Right forelimb (tissue), 1 donor: ENCODE data around the gene ARHGEF1.
"Not testable (repeated sequence)": the region's sequence is repeated elsewhere in the genome, so short reads cannot be mapped to it uniquely, and the experiment has no call there.

ENCODE experiments used
- DNase-seq: peaks from one replicate; pipeline ENCODE4 v3.0.0-alpha.2; 2018

Gene ARHGEF1

DNA sequence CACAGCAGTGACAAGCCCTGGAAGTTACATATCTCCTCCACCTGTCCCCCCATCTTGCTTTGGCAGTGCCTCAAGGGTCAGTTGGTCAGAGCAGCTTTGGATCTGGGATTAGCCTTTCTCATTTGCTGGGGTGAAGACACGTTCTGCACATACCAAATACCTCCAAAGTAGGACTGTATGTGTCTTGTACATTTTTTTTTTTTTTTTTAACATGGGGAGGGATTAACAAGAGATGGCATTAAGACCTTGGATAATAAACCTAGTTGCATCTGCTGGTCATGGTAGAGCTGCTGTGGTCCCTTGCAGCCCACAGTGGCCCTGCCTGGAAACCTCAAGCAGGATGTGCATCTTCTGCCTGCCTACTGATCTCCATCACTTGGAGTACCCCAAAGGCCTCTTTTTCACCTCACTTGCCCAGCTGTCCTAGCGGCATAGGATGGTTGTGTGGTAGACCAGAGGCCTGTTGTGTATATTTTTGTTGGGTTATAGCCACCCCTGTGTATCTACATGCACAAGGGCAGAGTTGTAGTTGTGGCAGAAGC is 20.5 kb upstream of the ARHGEF1 start:
- DNase-seq: no peak

DNA sequence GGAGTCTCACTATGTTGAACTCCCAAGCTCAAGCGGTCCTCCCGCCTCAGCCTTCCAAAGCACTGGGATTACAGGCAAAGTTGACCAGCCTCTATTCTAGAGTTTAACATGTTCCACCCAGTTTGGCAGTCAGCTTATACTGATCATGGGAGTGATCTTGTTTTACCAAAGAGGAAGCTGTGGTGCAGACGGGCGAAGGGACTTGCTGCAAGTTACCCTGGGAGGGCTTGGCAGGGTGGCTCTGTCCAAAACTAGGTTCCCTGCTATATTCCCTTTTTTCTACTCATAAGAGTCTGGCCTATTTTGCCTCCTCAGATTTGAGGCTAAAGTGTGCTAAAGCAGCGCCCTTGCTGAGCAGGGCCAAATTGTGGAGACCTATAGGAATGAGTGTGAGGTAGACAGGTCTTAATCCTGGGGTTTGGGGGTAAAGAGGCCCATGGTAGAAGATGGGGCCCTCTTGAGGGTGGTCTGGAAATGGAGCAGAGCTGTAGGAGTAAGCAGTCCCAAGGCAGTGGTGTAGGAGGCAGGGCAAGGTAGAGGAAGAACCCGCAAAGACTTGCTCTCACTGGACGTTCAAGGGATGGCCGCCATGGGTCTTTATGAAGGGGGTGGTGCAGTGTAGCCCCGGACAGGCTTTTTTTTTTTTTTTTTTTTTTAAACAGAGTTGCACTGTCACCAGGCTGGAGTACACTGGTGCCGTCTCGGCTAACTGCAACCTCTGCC is 19.6 kb upstream of the ARHGEF1 start:
- DNase-seq: no peak

- no peak for DNase-seq
Measured at GRCh38 chr19:41864374-41864773, 18.6 kb upstream of the ARHGEF1 start.

GRCh38 chr19:41866284-41866683 is 16.7 kb upstream of the ARHGEF1 start:
- DNase-seq: no peak

DNA sequence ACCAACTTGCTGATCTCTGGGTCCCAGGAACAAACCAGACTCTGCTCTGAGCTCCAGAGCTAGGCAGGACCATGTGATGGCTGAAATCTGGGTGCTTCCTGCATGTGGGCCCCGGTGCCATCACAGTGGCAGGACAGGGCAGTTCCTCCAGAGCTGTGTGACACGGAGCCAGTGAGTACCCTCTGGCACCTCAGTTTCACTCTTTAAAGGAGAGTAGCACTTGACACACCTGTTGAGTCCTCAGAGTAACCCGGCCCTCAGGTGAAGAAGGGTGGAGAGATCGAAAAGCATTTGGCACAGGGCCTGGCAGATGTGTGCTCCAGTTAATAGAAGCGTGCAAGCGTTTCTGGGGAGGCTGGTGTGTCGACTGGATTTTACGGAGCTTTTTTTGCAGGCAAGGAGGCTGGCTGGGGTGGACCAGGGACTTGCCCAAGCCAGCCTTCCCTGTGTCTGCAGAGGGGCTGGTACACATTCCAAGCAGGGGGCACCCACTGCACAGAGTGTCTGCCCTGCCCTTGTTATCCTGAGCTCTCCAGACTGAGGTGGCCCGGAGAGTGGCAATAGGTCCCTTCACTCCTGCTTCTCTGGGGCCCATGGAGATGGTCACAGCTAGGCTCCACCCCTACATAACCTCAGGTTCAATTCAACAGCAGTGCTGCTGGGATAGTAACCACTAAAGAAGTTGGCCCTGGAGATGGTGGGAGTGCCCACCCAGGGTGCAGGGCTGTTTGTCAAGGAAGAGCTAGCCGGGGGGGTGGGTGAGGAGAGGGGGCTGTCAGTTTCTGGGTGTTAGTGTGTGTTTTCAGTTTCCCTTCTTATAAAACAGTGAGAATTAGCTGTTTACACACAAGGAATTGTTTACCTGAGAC is 14.6 kb upstream of the ARHGEF1 start:
- DNase-seq: no peak

DNA sequence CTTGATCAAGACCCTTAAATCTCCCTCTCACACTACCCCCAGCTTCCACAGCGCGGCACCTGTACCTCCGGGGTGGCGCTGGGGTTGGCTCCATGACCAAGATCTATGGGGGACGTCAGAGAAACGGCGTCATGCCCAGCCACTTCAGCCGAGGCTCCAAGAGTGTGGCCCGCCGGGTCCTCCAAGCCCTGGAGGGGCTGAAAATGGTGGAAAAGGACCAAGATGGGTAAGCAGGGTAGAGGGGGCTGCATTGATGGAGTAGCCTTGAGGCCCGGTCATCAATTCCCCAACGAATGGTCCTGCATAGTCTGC is 14.0 kb upstream of the ARHGEF1 start:
- no peak for DNase-seq

- no peak for DNase-seq
Measured at GRCh38 chr19:41869374-41869955, 13.5 kb upstream of the ARHGEF1 start.

- DNase-seq: no peak
Measured at GRCh38 chr19:41870401-41870873, 12.5 kb upstream of the ARHGEF1 start.

DNA sequence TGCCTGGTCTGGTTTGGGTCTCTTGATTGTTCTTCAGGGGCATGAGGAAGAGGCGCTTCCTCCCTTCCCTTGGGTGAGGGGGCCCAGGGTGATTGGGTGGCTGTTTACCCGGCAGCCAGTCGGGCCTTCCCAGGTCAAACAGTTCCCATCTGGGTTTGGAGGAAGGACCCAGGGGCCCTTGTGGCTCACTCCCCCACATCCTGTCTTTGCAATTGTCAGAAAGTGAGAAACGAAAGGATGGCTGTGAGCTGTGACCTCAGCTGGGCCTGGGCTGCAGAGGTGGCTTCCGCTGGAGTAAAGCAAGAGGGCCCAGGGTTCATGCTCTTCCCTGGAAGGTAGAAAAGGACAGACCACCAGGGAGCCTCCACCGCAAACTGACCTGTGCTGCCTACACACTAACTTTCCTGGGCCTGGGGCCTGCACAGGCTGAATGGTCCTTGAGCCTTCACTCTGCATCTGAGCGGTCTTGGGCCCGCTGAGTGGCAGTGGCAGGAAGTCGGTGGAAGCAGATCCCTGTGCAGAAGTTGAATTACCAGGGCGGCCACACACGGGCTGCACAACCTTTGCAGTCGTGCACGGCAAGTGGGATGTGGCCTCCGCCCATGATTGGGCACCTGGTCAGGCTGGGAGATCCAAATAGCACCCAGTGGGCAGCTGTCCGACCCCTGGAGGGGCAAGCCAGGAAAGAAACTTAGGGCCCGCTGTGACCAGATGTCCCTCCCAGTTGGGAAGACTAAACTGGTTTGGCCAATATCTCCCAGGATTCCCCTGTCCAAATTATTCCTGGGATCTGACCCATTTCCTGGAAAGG is 11.2 kb upstream of the ARHGEF1 start:
- no peak for DNase-seq

GRCh38 chr19:41872384-41872774 is 10.6 kb upstream of the ARHGEF1 start:
- no peak for DNase-seq

- DNase-seq: peak; percentile 75
Measured at GRCh38 chr19:41872775-41873647, 10.0 kb upstream of the ARHGEF1 start.

- not testable (repeated sequence) for DNase-seq
Measured at GRCh38 chr19:41875973-41876372, 7.0 kb upstream of the ARHGEF1 start.

- DNase-seq: no peak
Measured at GRCh38 chr19:41876847-41877832, 5.8 kb upstream of the ARHGEF1 start, which contains the start of gene CD79A. Gene CD79A, plus strand, starts transcription at chr19:41877279. Its CDS starts 26 bp downstream, at chr19:41877305.

DNA sequence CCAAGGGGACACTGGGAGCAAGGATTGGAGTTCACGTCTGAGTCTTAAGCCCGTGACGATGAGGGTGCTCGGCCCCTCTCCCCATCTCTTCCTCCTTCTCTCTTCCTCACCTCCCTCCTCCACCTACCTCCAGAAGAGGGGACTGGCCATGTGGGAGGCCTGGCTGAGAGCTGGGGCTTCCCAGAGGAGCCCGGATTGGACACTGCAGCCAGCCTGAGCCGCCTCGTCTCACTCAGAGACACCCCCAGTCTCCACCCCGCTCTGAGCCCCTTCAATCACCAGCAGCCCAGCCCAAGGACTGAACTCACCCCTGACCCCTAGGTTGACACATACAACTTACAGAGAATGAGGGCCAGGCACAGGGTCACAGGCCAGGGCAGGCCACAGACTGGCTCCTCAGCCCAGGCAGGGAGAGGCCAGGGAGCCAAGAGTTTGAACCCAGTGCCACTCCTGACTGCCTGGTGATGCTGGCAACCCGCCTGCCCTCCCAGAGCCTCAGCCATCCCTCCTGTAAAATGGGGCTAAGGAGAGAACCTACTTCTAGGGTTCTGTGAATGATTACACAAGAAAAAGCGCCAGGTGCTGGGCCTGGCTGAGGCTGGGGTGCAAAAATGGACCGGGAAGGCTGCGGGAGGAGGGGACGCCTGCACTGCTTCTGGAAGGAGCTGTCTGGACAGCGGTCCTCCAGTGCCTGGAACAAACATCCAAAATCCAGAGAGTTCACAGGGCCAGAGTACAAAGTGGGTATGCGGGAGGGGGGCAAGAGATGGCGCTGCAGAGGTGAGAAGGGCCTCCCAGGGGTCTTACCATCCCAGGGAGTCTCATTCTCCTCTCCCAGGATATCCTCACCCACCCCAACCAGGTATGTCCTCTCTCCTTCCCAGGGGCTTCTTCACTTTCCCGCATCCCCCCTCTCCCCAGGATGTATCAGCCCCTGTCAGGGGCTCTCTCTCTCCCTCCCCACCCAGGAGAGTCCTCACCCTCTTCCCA is 4.8 kb upstream of the ARHGEF1 start:
- no peak for DNase-seq

DNA sequence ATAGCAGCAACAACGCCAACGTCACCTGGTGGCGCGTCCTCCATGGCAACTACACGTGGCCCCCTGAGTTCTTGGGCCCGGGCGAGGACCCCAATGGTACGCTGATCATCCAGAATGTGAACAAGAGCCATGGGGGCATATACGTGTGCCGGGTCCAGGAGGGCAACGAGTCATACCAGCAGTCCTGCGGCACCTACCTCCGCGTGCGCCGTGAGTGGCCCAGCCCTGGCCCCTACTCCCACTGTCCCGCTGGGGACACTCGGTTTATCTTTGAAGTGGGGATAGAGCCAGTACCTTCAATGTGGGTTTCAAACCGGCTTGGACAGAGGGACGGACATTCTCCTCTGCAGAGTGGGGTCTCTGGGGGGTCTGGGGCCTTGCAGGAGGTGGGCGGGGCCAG is 3.9 kb upstream of the ARHGEF1 start:
- no peak for DNase-seq

DNA sequence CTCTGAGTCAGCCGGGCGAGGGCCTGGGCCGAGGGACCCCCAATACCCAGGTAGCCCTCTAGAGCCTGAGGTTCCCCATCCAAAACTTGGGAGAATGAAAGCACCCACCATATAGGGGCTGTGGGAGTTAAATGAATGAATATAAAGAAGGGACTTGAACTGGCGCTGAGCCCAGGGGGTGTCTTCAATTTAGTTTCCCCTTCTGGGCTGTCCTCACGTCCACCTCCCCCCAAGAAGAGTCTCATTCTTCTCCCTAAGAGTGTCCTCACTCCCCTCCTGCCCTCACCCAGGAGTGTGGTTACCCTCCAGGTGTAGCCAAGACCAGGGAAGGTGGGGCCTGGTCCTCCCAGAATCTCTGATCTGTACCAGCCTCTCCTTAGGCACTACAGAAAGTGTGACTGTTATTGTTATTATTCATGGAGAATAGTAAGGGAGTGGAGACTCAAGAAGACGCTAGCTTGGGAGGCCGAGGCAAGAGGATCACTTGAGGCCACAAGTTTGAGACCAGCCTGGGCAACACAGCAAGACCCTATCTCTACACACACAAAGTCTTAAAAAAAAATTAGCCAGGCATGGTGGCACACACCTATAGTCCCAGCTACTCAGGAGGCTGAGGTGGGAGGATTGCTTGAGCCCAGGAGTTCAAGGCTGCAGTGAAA is 3.2 kb upstream of the ARHGEF1 start:
- DNase-seq: no peak

- DNase-seq: no peak
Measured at GRCh38 chr19:41880329-41880708, 2.7 kb upstream of the ARHGEF1 start.

DNA sequence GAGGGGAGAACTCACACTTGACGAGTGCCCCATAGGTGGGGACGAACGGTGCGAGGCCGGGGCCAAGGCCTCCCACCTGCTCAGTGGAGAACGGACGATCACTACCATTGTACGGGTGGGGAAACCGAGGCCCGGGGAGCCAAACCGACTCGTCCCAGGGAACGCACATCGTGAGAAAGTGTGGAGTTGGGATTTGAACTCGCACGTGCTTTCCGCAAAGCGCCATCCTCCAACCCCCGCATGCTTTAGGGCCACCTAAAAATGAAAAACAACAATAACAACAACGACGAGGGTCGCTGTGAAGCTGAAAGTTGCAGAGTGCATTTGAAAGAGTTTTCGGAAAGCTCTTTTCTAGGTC is 458 bp downstream of the ARHGEF1 start:
- DNase-seq: no peak
